ENCODE data around the gene SLC35A2.
A peak's percentile ranks its signal among the peaks of the same experiment; 100 is the strongest.

The SLC35A2 gene

GRCh38 chrX:48901069-48901468, 10.4 kb downstream of the SLC35A2 start:
- Histone ChIP-seq H4K20me1 (ENCODE audit: insufficient read depth, low read length) (peaks cover 6% of the 10 kb centered on the region; the same call in 1 of the 2 replicates), H3K36me3 (replicated peaks; ENCODE audit: low read depth, low read length) (peaks cover 19% of the 10 kb centered on the region)
- TF ChIP-seq EZH2phosphoT487 (IDR thresholded peaks at IDR 0.05; ENCODE audit: low read depth) (no peak), CTCF (IDR thresholded peaks at IDR 0.05; ENCODE audit: low read depth, low read length) (no peak)

GRCh38 chrX:48899078-48899410, 12.4 kb downstream of the SLC35A2 start:
- TF ChIP-seq EZH2phosphoT487 (IDR thresholded peaks at IDR 0.05; ENCODE audit: low read depth) = no peak
- no peak for TF ChIP-seq CTCF (IDR thresholded peaks at IDR 0.05; ENCODE audit: low read depth, low read length)
- peak overlapping the region; percentile 89; the same call in 1 of the 2 replicates for H3K9ac ChIP-seq (ENCODE audit: low read length)
- H3K27ac ChIP-seq (ENCODE audit: low read length) = peak overlapping the region; percentile 97
- H2AFZ ChIP-seq (ENCODE audit: low read depth, low read length) = no peak overlapping the region
- H3K9me3 ChIP-seq (ENCODE audit: insufficient read depth, low read length) = no peaks in the 10 kb centered on the region
- peaks cover 6% of the 10 kb centered on the region; the same call in 1 of the 2 replicates for H4K20me1 ChIP-seq (ENCODE audit: insufficient read depth, low read length)
- H3K4me3 ChIP-seq (ENCODE audit: low read length) = peak overlapping the region; percentile 100
- peaks cover 53% of the 10 kb centered on the region for H3K79me2 ChIP-seq (ENCODE audit: low read length)
- H3K36me3 ChIP-seq (replicated peaks; ENCODE audit: low read depth, low read length) = peaks cover 19% of the 10 kb centered on the region
- H3K4me2 ChIP-seq (ENCODE audit: low read length) = peak overlapping the region; percentile 96
- H3K27me3 ChIP-seq (ENCODE audit: low read depth, low read length) = no peaks in the 10 kb centered on the region
- H3K4me1 ChIP-seq (ENCODE audit: low read length) = peaks cover 14% of the 10 kb centered on the region

More at GRCh38 chrX:48901069-48901468, 10.4 kb downstream of the SLC35A2 start:
- H3K79me2 ChIP-seq (ENCODE audit: low read length) = peaks cover 40% of the 10 kb centered on the region
- no peak overlapping the region for H3K27ac ChIP-seq (ENCODE audit: low read length)
- H3K9ac ChIP-seq (ENCODE audit: low read length) = no peak overlapping the region
- no peaks in the 10 kb centered on the region for H3K27me3 ChIP-seq (ENCODE audit: low read depth, low read length)
- no peak overlapping the region for H3K4me3 ChIP-seq (ENCODE audit: low read length)
- no peak overlapping the region for H2AFZ ChIP-seq (ENCODE audit: low read depth, low read length)
- H3K4me2 ChIP-seq (ENCODE audit: low read length) = no peak overlapping the region
- H3K4me1 ChIP-seq (ENCODE audit: low read length) = peaks cover 14% of the 10 kb centered on the region
- H3K9me3 ChIP-seq (ENCODE audit: insufficient read depth, low read length) = no peaks in the 10 kb centered on the region

- Histone ChIP-seq H3K79me2 (ENCODE audit: low read length) (peaks cover 53% of the 10 kb centered on the region), H3K9ac (ENCODE audit: low read length) (peak within 1 kb of the TSS; percentile 94), H3K27me3 (ENCODE audit: low read depth, low read length) (no peaks in the 10 kb centered on the region), H2AFZ (ENCODE audit: low read depth, low read length) (peak within 1 kb of the TSS; percentile 29; the same call in 1 of the 2 replicates), H4K20me1 (ENCODE audit: insufficient read depth, low read length) (peaks cover 6% of the 10 kb centered on the region; the same call in 1 of the 2 replicates), H3K9me3 (ENCODE audit: insufficient read depth, low read length) (no peaks in the 10 kb centered on the region), H3K4me3 (ENCODE audit: low read length) (peak within 1 kb of the TSS; percentile 100), H3K27ac (ENCODE audit: low read length) (peak within 1 kb of the TSS; percentile 97), H3K4me1 (ENCODE audit: low read length) (peaks cover 14% of the 10 kb centered on the region), H3K36me3 (replicated peaks; ENCODE audit: low read depth, low read length) (peaks cover 19% of the 10 kb centered on the region), H3K4me2 (ENCODE audit: low read length) (peak within 1 kb of the TSS; percentile 96)
- TF ChIP-seq EZH2phosphoT487 (IDR thresholded peaks at IDR 0.05; ENCODE audit: low read depth) = no peak
- no peak for TF ChIP-seq CTCF (IDR thresholded peaks at IDR 0.05; ENCODE audit: low read depth, low read length)
Observed at GRCh38 chrX:48897625-48898306, 13.7 kb downstream of the SLC35A2 start, which contains the start of the genes PQBP1 and TIMM17B. PQBP1 (plus strand) TSS chrX:48897930; CDS start chrX:48898510, 580 bp downstream. TIMM17B (minus strand) TSS chrX:48897768; CDS start chrX:48897749, 19 bp downstream.

GRCh38 chrX:48897157-48897624, 14.3 kb downstream of the SLC35A2 start:
- H4K20me1 ChIP-seq (ENCODE audit: insufficient read depth, low read length) = peaks cover 6% of the 10 kb centered on the region; the same call in 1 of the 2 replicates
- no peaks in the 10 kb centered on the region for H3K9me3 ChIP-seq (ENCODE audit: insufficient read depth, low read length)
- TF ChIP-seq EZH2phosphoT487 (IDR thresholded peaks at IDR 0.05; ENCODE audit: low read depth) = no peak
- TF ChIP-seq CTCF (IDR thresholded peaks at IDR 0.05; ENCODE audit: low read depth, low read length) = no peak
- H3K27ac ChIP-seq (ENCODE audit: low read length) = peak overlapping the region; percentile 97
- H3K4me1 ChIP-seq (ENCODE audit: low read length) = peaks cover 14% of the 10 kb centered on the region
- H3K79me2 ChIP-seq (ENCODE audit: low read length) = peaks cover 53% of the 10 kb centered on the region
- no peaks in the 10 kb centered on the region for H3K27me3 ChIP-seq (ENCODE audit: low read depth, low read length)
- H3K4me2 ChIP-seq (ENCODE audit: low read length) = peak overlapping the region; percentile 95
- H3K36me3 ChIP-seq (replicated peaks; ENCODE audit: low read depth, low read length) = peaks cover 17% of the 10 kb centered on the region
- peak overlapping the region; percentile 100 for H3K4me3 ChIP-seq (ENCODE audit: low read length)
- peak overlapping the region; percentile 94 for H3K9ac ChIP-seq (ENCODE audit: low read length)
- peak overlapping the region; percentile 29; the same call in 1 of the 2 replicates for H2AFZ ChIP-seq (ENCODE audit: low read depth, low read length)
